HepG2 (cell line): ENCODE data around the gene FITM2. TPM values are rescaled to one million over a fixed set of nuclear protein-coding genes. Genes with fewer than 3 reads are reported as not detected.

Experiments
- BHLHE40 ChIP-seq: IDR thresholded peaks from 2 replicates; pipeline ENCODE4 v1.6.1; 2011; ENCODE audit warnings: low read length, improper control_type of control experiment
- CC2D1A ChIP-seq: sonication (generic); formaldehyde crosslinking; IDR thresholded peaks from 2 replicates; pipeline ENCODE4 v1.8.1; 2023; ENCODE audit warnings: mild to moderate bottlenecking, missing genetic modification reagents
- CERS6 ChIP-seq: sonication (generic); formaldehyde crosslinking; IDR thresholded peaks from 2 replicates; pipeline ENCODE4 v1.5.0; 2020; ENCODE audit warnings: missing genetic modification reagents
- E2F1 ChIP-seq: sonication (generic); formaldehyde crosslinking; IDR thresholded peaks from 2 replicates; pipeline ENCODE4 v1.5.0; 2020; ENCODE audit warnings: missing genetic modification reagents
- NCOR1 ChIP-seq: fragments of 200-600 bp; sonication (generic); IDR thresholded peaks from 2 replicates; pipeline ENCODE4 v1.7.0; 2017; ENCODE audit warnings: antibody characterized with exemption, low read length, borderline replicate concordance
- NR2F2 ChIP-seq: IDR thresholded peaks from 2 replicates; pipeline ENCODE4 v1.6.1; 2012; ENCODE audit warnings: low read depth, inconsistent platforms, borderline replicate concordance
- RARA ChIP-seq: IDR thresholded peaks from 2 replicates; pipeline ENCODE4 v1.6.1; 2016; ENCODE audit warnings: missing genetic modification reagents, missing compliant biosample characterization
- STAT6 ChIP-seq: sonication (generic); formaldehyde crosslinking; IDR thresholded peaks from 2 replicates; pipeline ENCODE4 v1.4.0; 2020; ENCODE audit warnings: missing genetic modification reagents, mild to moderate bottlenecking, borderline replicate concordance
- TBL1XR1 ChIP-seq: fragments of 150-350 bp; IDR thresholded peaks from 2 replicates; pipeline ENCODE4 v1.6.1; 2014; ENCODE audit warnings: borderline replicate concordance, low read length; ENCODE audit not compliant: partially characterized antibody
- ZBTB26 ChIP-seq: IDR thresholded peaks from 2 replicates; pipeline ENCODE4 v1.6.1; 2016; ENCODE audit warnings: missing compliant biosample characterization, missing genetic modification reagents, borderline replicate concordance
- ZFP62 ChIP-seq: sonication (generic); formaldehyde crosslinking; IDR thresholded peaks from 2 replicates; pipeline ENCODE4 v1.4.0; 2020; ENCODE audit warnings: missing genetic modification reagents
- ZHX1 ChIP-seq: sonication (generic); formaldehyde crosslinking; IDR thresholded peaks from 2 replicates; pipeline ENCODE4 v1.8.1; 2022; ENCODE audit warnings: low read depth, mild to moderate bottlenecking, missing genetic modification reagents
- ZMYM2 ChIP-seq: sonication (generic); formaldehyde crosslinking; IDR thresholded peaks from 2 replicates; pipeline ENCODE4 v1.8.0; 2022; ENCODE audit warnings: mild to moderate bottlenecking, missing genetic modification reagents
- ZNF275 ChIP-seq: sonication (generic); formaldehyde crosslinking; IDR thresholded peaks from 2 replicates; pipeline ENCODE4 v1.8.0; 2022; ENCODE audit warnings: missing genetic modification reagents, mild to moderate bottlenecking, inconsistent platforms, borderline replicate concordance
- ZNF30 ChIP-seq: sonication (generic); formaldehyde crosslinking; IDR thresholded peaks from 2 replicates; pipeline ENCODE4 v1.5.0; 2020; ENCODE audit warnings: mild to moderate bottlenecking, missing genetic modification reagents
- ZNF546 ChIP-seq: sonication (generic); formaldehyde crosslinking; conservative IDR thresholded peaks from 2 replicates; pipeline ENCODE4 v1.8.1; 2023; ENCODE audit warnings: mild to moderate bottlenecking, missing genetic modification reagents
- ZNF547 ChIP-seq: sonication (generic); formaldehyde crosslinking; IDR thresholded peaks from 2 replicates; pipeline ENCODE4 v1.5.1; 2020; ENCODE audit warnings: mild to moderate bottlenecking, missing genetic modification reagents
- ZNF7 ChIP-seq: IDR thresholded peaks from 2 replicates; pipeline ENCODE4 v1.6.1; 2016; ENCODE audit warnings: missing biosample characterization, missing genetic modification reagents
- polyA plus RNA-seq, 8 experiments: library from polyadenylated mRNA; depleted of rRNA in 3 of 8; stranded (reverse) in 7 of 8; unstranded in 1 of 8; fragments of >200 nt; fragmentation: Illumina TruSeq in 4 of 8; extraction: Trizol in 4 of 8; gene quantifications; 2 replicates each; pipeline versions ENCODE4 v1.2.1 to v1.2.3, GENCODE V29; 2011 to 2016; ENCODE audit warnings: low read depth in 4 of 8, missing spikeins in 1 of 8, mixed read lengths in 1 of 8; ENCODE audit not compliant: insufficient read depth in 1 of 8
- total RNA-seq, 5 experiments: library from RNA; depleted of rRNA; stranded (reverse); fragments of >200 nt; fragmentation: Illumina TruSeq; extraction: Trizol; gene quantifications; 2 replicates each; pipeline ENCODE4 v1.2.3, GENCODE V29; 2016; ENCODE audit warnings: low read depth in 1 of 5

Gene FITM2
- total and polyA plus RNA-seq, 2 of the 13 experiments (the other 11 are each of a cell fraction or from before 2014, with no cell fraction given), result 9.6 to 24.5 TPM

GRCh38 chr20:44302026-44302669 is 8.9 kb downstream of the FITM2 start (continued):
- no peak for TF ChIP-seq CERS6
- peak; percentile 66 for TF ChIP-seq RARA
- TF ChIP-seq STAT6 (CRISPR knock-in tag), result peak; percentile 92; the same call in 1 of the 2 replicates
- TF ChIP-seq NCOR1, result peak; percentile 93; the same call in 1 of the 2 replicates
- TF ChIP-seq ZNF7 (CRISPR knock-in tag), result peak; percentile 95
- 0 out of 2 replicates have a peak, but pooled peaks have one; percentile 54 for TF ChIP-seq ZMYM2 (CRISPR knock-in tag)
- TF ChIP-seq ZBTB26 (CRISPR knock-in tag), result peak; percentile 66
- no peak for TF ChIP-seq ZHX1 (CRISPR knock-in tag)
- no peak for TF ChIP-seq TBL1XR1
- TF ChIP-seq ZNF275, result no peak
- no peak for TF ChIP-seq ZNF546 (CRISPR knock-in tag)
- TF ChIP-seq NR2F2, result no peak; the same call in 1 of the 2 replicates
- TF ChIP-seq ZNF547 (CRISPR knock-in tag), result no peak
- no peak for TF ChIP-seq E2F1 (CRISPR knock-in tag)
- peak; percentile 66 for TF ChIP-seq BHLHE40
- TF ChIP-seq ZNF30, result no peak
- no peak for TF ChIP-seq CC2D1A (CRISPR knock-in tag)
- no peak for TF ChIP-seq ZFP62 (CRISPR knock-in tag)
